ENCODE measurements around the gene SLC44A2.

Gene SLC44A2

DNA sequence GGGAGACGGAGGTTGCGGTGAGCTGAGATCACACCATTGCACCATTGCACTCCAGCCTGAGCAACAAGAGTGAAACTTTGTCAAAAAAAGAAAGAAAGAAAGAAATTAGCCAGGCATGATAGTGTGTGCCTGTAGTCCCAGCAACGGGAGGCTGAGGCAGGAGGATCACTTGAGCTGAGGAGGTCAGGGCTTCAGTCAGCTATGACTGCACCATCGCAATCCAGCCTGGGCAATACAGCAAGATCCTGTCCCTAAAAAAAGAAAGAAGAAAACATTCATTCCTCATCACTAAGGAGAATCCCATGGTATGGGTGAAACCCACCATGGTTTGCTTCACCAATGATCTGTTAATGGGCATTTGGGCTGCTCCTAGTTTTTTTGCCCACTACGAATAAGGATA lies 25.2 kb upstream of the SLC44A2 start:
- DNase-seq (ENCODE audit: low read depth, low spot score) = no peak
- POLR2A ChIA-PET = no interaction called here
- no peak for TF ChIP-seq CTCF (IDR thresholded peaks at IDR 0.05; ENCODE audit: insufficient read depth, low read length, missing control alignments)
- H3K4me3 ChIP-seq (ENCODE audit: low read depth, low read length) = no peak overlapping the region
- CTCF ChIA-PET = interaction anchor here (0.7 to 2.8 kb wide), 3 partner anchors 19 to 44 kb away, joined by 3 to 17 read pairs (median 4); no protein-coding TSS in a partner anchor

DNA sequence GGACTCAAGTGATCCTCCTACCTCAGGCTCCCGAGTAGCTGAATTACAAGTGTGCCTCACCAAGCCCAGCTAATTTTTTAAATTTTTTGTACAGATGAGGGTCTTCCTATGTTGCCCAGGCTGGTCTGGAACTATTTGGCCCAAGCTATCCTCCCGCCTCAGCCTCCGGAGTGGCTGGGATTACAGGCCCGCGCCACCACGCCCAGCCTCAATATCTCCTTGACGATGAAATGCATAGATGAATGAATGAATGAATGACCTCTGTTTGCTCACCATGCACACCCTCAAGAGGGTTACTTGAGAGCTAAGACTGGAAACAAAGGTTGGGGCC lies 23.4 kb upstream of the SLC44A2 start:
- ChIA-PET CTCF (interaction anchor here (0.6 to 3.4 kb wide), 8 partner anchors 11 to 98 kb away, joined by 3 to 21 read pairs (median 5); no protein-coding TSS in a partner anchor), POLR2A (interaction anchor here (0.7 kb wide), 1 partner anchor 10 kb away, joined by 4 read pairs; no protein-coding TSS in a partner anchor)
- no peak for DNase-seq (ENCODE audit: low read depth, low spot score)
- TF ChIP-seq CTCF (IDR thresholded peaks at IDR 0.05; ENCODE audit: insufficient read depth, low read length, missing control alignments) = no peak
- H3K4me3 ChIP-seq (ENCODE audit: low read depth, low read length) = no peak overlapping the region; the same call in none of the 2 replicates

DNA sequence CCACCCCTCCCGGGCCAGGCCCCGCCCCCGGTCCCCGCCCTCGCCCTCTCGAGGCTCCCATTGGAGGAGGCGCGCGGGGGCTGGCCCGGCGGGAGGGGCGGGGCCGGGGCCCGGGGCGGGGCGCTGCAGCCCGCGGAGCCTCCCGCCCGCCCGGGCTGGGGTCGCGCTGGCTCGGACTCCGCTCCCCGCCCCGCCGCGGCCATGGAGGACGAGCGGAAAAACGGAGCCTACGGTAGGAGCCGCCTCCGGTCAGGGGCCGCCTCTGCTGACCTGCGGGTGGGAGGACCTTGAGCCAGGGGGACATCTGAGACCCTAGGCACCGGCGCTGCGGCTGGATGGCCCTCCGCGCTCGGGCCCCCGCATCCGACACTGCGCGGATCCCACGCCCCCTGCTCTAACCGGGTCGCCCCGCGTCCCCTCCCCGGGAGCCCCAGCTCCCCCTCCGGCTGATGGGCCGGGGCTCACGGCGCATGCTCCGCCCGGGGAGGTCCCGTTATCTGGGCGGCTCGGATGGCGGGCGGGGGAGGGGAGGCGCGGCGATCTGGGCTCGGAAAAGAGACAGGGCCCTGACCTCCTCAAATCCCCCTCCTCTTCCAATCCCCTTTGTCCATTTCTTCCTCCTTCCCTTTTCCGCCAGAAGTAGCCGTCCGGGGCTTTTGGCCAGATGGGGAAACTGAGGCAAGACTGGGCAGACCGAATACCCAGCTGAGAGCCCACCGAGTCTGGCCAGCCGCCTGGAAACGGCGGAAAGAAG lies 22.8 kb upstream of the SLC44A2 start:
- POLR2A ChIA-PET = interaction anchor here (0.7 kb wide), 1 partner anchor 9 kb away, joined by 4 read pairs; no protein-coding TSS in a partner anchor
- DNase-seq (ENCODE audit: low read depth, low spot score) = no peak
- no peak for TF ChIP-seq CTCF (IDR thresholded peaks at IDR 0.05; ENCODE audit: insufficient read depth, low read length, missing control alignments)

DNA sequence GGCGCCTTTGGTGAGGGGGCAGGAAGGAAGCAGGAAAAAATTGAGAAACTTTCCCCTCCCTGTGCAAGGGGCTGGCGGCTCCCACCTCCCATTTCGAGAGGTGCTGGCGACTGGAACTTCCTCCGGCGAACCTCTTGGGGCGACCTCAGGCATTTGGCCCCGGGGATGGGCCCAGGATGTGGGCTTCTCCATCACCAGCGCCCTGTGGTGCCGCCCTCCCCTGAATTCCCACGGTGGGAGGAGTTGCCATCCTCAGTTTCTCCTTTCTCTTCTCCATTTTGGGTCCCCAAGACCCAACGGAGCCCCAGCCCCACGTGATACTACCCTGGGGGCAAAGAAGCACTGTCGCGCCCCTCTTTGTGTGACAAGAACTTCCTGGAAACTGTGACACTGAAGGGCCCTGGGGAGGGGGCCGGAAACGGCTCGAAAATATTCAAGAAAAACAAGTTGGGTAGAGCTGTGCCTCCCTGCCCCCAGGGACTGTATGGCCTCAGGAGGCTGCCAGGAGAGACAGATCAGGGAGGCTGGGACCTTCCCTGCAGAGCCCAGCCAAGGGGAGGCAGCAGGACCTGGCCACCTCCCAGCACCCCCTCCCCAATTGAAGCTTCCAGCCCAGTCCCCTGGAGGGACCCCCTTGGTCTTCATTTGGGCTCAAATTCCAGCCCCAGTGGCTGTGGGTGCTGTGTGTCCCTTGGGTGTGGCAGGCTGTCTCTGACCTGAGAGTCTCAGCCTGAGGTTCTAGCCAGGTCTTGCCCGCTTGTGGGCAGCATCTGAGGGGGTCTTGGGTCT lies 22.1 kb upstream of the SLC44A2 start:
- ChIA-PET POLR2A (no interaction called here), CTCF (interaction anchor here (1.1 to 3.4 kb wide), 8 partner anchors 8 to 97 kb away, joined by 3 to 21 read pairs (median 6); no protein-coding TSS in a partner anchor)
- DNase-seq (ENCODE audit: low read depth, low spot score) = no peak

More for the DNA sequence above, 22.8 kb upstream of the SLC44A2 start:
- peak overlapping the region; percentile 96 for H3K4me3 ChIP-seq (ENCODE audit: low read depth, low read length)
- CTCF ChIA-PET = interaction anchor here (1.2 to 3.4 kb wide), 9 partner anchors 9 to 97 kb away, joined by 3 to 21 read pairs (median 6); no protein-coding TSS in a partner anchor

GRCh38 chr19:10603873-10604459 lies 21.4 kb upstream of the SLC44A2 start:
- ChIA-PET POLR2A (no interaction called here), CTCF (interaction anchor here (1.1 to 3.4 kb wide), 5 partner anchors 8 to 96 kb away, joined by 3 to 21 read pairs (median 6); no protein-coding TSS in a partner anchor)
- no peak for TF ChIP-seq CTCF (IDR thresholded peaks at IDR 0.05; ENCODE audit: insufficient read depth, low read length, missing control alignments)
- H3K4me3 ChIP-seq (ENCODE audit: low read depth, low read length) = peak overlapping the region; percentile 20; the same call in 1 of the 2 replicates
- DNase-seq (ENCODE audit: low read depth, low spot score) = no peak

More for the DNA sequence above, 22.1 kb upstream of the SLC44A2 start:
- no peak for TF ChIP-seq CTCF (IDR thresholded peaks at IDR 0.05; ENCODE audit: insufficient read depth, low read length, missing control alignments)
- H3K4me3 ChIP-seq (ENCODE audit: low read depth, low read length) = peak overlapping the region; percentile 96
